Rectal smooth muscle tissue (tissue), 1 donor: ENCODE results near the gene NSMCE4A.
"Not testable (repeated sequence)": the region's sequence is repeated elsewhere in the genome, so short reads cannot be mapped to it uniquely, and the experiment has no call there.

ENCODE experiments used
- H3K27ac ChIP-seq: one replicate; pipeline ENCODE4 v1.7.0; 2013; ENCODE audit warnings: low read depth, low read length, inconsistent platforms
- H3K27me3 ChIP-seq: one replicate; pipeline ENCODE4 v1.7.0; 2013; ENCODE audit warnings: low read length; ENCODE audit not compliant: control insufficient read depth, insufficient read depth
- H3K36me3 ChIP-seq: one replicate; pipeline ENCODE4 v1.7.0; 2013; ENCODE audit warnings: low read length; ENCODE audit not compliant: control insufficient read depth, insufficient read depth
- H3K4me1 ChIP-seq: one replicate; pipeline ENCODE4 v1.7.0; 2013; ENCODE audit warnings: low read length; ENCODE audit not compliant: control insufficient read depth, insufficient read depth
- H3K4me3 ChIP-seq: one replicate; pipeline ENCODE4 v1.7.0; 2013; ENCODE audit warnings: low read length
- H3K9ac ChIP-seq: one replicate; pipeline ENCODE4 v1.7.0; 2013; ENCODE audit warnings: low read length

Gene NSMCE4A

DNA sequence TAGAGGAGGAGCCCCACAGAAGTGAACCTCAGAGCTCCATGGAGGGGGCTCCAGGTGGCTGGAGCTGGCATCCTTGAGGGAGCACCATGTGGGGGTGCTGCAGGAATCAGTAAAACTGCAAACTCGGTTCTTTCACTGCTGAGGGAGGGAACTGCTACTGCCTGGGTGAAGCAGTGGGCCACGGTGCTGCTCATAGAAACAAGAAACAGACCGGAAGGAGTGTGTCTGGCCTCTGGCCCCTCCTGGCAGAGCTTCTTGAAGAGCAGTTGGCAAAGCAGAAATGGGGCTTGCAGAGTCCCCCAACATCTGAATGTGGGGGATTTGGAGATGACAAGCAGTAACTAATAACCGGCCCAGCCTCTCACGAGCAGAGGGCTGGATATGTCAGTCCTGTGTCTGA lies 37.7 kb upstream of the NSMCE4A start:
- H3K27ac ChIP-seq, result no peak overlapping the region
- H3K4me3 ChIP-seq, result no peak overlapping the region

DNA sequence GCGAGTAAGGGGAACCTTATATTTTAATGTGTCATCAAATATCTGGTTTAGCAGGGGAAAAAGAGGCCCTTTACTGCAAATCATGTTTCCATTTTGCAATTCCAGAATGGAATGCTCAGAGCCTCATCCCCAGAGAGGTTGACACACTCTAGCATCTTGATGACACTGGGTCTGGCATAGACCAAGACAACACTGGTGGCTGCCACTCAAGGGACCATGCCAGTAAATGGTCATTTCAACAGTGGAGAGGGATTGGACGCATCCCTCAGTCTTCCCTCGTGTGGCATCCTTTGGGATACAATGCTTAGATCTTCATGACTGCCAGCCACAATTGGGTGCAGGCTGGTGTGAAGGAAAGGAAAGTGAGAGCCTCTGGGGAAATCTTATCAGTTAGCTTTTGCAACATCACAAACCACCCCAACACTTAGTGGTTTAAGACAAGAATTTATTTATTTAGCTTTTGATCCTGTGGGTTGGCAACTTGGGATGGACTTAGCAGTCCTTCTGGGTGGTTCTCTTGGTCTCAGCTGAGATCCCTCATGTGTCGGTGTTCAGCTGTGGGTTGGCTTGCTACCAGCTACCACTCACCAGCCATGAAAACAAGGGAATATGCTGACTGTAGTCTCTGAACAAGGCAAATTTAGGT lies 35.5 kb upstream of the NSMCE4A start:
- H3K4me3 ChIP-seq, result no peak overlapping the region
- no peaks in the 10 kb centered on the region for H3K4me1 ChIP-seq
- no peaks in the 10 kb centered on the region for H3K36me3 ChIP-seq
- no peak overlapping the region for H3K27ac ChIP-seq
- H3K9ac ChIP-seq, result no peak overlapping the region
- H3K27me3 ChIP-seq, result no peaks in the 10 kb centered on the region

More for the DNA sequence above, 37.7 kb upstream of the NSMCE4A start:
- Histone ChIP-seq H3K27me3 (no peaks in the 10 kb centered on the region), H3K9ac (no peak overlapping the region), H3K36me3 (no peaks in the 10 kb centered on the region), H3K4me1 (no peaks in the 10 kb centered on the region)

DNA sequence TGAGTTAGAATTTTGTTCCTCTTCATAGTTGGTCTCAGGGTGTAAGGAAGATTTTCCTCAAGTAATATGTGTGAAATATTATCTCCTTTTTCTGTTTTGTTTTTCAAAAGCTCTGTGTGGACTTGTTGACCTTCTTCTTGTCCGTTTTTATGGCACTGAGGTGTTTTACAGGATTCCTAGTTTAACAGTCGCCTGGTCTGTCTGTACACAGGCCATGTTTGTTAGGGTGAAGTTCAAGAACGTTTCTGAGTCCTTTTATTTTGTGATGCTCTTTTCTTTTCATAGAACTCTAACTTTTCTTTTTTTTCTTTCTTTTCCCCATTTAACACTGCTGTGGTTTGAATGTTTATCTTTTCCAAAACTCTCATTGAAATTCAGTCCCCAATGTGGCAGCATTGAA lies 32.4 kb upstream of the NSMCE4A start:
- Histone ChIP-seq H3K27me3 (no peaks in the 10 kb centered on the region), H3K9ac (no peak overlapping the region), H3K36me3 (no peaks in the 10 kb centered on the region), H3K4me3 (no peak overlapping the region), H3K27ac (no peak overlapping the region), H3K4me1 (no peaks in the 10 kb centered on the region)

DNA sequence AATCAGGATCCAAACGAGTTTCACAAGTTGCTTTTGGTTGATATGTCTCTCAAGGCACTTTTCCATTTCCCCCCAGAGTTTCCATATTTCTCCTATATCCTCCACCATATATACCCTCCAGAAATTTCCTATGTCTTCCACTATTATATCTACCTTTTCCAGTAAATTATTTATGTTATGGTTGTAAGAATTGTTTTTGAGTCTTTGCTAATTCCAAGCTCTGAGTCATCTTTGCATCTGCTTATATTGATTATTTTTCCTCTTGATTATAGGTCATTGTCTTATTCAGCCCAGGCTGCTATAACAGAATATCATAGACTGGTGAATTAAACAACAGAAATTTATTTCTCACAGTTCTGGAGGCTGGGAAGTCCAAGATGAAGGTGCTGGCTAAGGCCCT lies 26.7 kb upstream of the NSMCE4A start:
- peaks cover 8% of the 10 kb centered on the region for H3K4me1 ChIP-seq
- no peaks in the 10 kb centered on the region for H3K27me3 ChIP-seq
- H3K4me3 ChIP-seq, result no peak overlapping the region
- H3K9ac ChIP-seq, result no peak overlapping the region
- H3K27ac ChIP-seq, result no peak overlapping the region
- H3K36me3 ChIP-seq, result no peaks in the 10 kb centered on the region

DNA sequence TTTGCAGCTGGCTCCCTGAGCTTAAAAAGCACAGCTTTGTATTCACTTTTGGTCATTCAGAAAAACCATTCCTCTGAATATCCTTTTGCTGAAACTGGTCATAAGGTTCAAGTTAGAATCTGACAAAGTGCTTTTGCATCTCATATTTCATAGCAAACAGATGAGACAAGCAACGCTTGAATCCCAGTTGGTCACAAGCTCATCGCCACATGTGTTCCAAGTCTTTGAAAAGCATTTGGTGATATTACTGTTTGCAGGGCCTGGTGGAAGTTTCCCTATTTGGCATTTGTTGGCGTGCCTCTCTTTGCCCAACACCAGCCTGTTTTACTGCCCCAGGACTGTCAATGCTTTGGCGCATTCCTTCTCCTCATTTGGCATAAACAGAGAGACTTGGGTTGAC lies 24.3 kb upstream of the NSMCE4A start:
- H3K27ac ChIP-seq, result peak overlapping the region; percentile 30

DNA sequence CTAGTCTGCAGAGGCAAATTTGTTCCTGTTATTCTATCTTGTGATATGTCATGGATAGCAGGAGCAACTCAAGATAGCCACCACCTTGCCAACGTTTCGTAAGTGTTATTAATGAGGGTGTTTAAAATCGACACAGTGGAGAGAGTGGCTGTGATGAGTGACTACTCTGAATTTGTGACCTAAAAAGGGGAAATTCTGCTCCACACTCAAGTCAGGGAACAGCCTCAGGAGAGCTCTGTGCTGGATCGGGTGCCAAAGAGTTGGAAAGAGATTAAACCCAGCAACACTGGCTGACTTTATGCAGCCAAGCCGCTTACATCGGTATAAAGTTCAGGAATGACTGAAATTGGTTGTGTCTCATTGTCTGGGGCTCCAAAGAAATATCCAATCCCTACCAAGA lies 23.4 kb upstream of the NSMCE4A start:
- H3K27me3 ChIP-seq, result no peaks in the 10 kb centered on the region
- peaks cover 27% of the 10 kb centered on the region for H3K4me1 ChIP-seq
- peak overlapping the region; percentile 77 for H3K27ac ChIP-seq
- no peak overlapping the region for H3K4me3 ChIP-seq
- no peak overlapping the region for H3K9ac ChIP-seq
- H3K36me3 ChIP-seq, result no peaks in the 10 kb centered on the region

More for the DNA sequence above, 24.3 kb upstream of the NSMCE4A start:
- H3K27me3 ChIP-seq, result no peaks in the 10 kb centered on the region
- H3K9ac ChIP-seq, result no peak overlapping the region
- H3K4me3 ChIP-seq, result no peak overlapping the region
- H3K36me3 ChIP-seq, result no peaks in the 10 kb centered on the region
- H3K4me1 ChIP-seq, result peaks cover 20% of the 10 kb centered on the region

DNA sequence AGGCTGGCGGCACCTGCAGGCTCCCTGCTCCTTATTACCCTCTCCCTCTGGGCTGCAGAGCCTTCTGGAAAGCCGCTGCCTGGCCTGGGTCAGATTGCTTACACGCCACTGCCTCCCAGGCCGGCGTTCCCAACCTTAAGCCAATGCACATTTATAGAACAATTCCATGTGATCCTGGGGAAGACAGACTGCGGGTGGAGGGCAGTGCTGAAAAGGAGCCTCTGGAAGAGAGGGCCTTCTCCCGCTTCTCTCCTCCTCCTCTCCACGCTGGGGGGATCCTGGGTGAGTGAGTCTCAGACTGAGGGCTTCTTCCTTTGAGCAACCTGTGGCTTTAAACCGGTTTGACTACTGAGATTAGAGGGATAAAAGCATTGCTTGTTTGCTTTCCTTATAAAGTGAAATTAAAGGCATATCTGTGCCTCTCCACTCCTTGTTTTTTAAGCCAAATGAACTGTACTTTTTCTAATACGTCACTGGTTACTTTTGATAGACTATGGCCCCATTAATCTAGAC lies 19.5 kb upstream of the NSMCE4A start:
- Histone ChIP-seq H3K27ac (peak overlapping the region; percentile 89), H3K36me3 (no peaks in the 10 kb centered on the region), H3K27me3 (no peaks in the 10 kb centered on the region), H3K9ac (no peak overlapping the region), H3K4me3 (peak overlapping the region; percentile 49), H3K4me1 (peaks cover 27% of the 10 kb centered on the region)

DNA sequence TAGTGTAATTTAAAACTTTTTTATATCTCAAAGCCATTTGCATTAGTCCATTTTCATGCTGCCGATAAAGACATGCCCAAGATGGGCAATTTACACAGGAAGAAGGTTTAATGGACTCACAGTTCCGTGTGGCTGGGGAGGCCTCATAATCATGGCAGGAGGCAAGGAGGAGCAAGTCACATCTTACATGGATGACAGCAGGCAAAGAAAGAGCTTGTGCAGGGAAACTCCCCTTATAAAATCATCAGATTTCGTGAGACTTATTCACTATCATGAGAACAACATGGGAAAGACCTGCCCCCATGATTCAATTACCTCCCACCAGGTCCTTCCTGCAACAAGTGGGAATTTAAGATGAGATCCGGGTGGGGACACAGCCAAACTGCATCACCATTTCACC lies 16.7 kb upstream of the NSMCE4A start:
- not testable (repeated sequence) for H3K4me3 ChIP-seq, H3K9ac ChIP-seq, H3K36me3 ChIP-seq, H3K27me3 ChIP-seq
- H3K27ac ChIP-seq, result peak overlapping the region; percentile 9
- peaks cover 25% of the 10 kb centered on the region for H3K4me1 ChIP-seq

DNA sequence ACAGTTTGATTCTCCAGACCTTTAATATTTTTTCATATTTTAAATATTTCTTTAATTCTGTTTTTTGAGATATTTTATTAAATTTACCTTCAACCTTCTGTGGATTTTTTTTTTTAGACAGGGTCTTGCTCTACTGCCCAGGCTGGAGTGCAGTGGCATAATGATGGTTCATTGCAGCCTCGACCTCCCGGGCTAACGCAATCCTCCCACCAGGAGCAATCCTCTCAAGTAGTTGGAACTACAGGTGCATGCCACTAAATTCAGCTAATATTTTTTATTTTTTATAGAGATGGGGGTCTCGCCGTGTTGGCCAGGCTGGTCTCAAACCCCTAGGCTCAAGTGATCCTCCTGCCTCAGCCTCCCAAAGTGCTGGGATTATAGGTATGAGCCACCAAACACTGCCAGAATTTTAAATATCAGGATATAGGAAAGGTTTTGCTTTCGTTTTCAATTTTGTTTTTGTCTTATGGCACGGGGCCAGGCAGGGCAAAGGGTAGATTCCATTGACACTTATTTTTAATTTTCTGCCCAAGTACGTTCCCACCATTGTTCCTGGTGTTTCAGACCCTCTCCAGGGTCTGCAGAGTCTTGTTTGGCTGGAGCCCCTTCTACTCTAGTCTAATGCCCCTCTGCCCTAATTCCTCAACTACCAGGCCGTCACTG lies 15.1 kb upstream of the NSMCE4A start:
- Histone ChIP-seq H3K9ac (no peak overlapping the region), H3K36me3 (no peaks in the 10 kb centered on the region), H3K4me3 (peak overlapping the region; percentile 40), H3K4me1 (peaks cover 21% of the 10 kb centered on the region), H3K27ac (peak overlapping the region; percentile 56), H3K27me3 (no peaks in the 10 kb centered on the region)

DNA sequence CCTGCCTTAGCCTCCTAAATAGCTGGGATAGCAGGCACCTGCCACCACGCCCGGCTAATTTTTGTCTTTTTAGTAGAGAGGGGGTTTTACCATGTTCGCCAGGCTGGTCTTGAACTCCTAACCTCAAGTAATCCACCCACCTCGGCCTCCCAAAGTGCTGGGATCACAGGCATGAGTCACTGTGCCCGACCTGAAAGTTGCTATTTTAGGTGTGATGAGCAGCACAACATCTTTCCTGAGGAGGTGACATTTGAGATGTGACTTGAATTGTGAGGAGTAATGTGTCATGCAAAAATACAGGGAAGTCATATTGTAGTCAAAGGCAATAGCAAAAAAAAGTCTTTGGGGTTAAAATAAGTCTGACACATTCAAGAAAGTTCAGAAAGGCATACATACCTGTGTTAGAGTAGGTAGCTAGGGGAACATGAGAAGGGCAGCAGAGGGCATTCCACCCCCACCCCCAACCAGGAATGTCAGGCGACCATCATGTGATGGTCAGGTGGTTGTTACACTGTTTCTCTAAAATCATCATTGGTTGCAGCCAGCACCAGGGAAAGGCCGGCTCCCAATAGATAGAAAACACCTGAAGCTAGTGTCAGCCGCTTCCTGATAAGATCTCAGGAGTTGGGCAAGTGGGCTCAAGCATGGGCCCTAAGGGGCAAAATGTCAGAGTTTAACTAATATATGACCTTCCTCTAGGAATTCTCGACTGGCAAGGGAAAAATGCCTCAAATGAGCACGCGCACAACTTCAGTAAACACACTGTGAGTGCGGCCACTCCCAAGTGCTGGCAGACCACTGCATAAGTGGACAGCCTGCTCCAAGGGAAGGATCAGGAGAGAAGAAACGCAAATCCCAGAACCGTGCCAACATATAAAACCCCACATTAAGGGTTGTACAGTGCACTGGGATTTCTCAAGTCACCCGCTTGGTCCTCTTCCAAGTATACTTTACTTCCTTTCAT lies 13.6 kb upstream of the NSMCE4A start, which contains the start of gene TACC2:
Gene TACC2 (plus strand): TSS at position 803 of the 964 bp plus-strand sequence. CDS start 32,819 bp downstream, outside the sequence.
- H3K4me1 ChIP-seq, result peaks cover 8% of the 10 kb centered on the region
- no peaks in the 10 kb centered on the region for H3K36me3 ChIP-seq
- peak within 1 kb of the TSS; percentile 77 for H3K27ac ChIP-seq
- no peak within 1 kb of the TSS for H3K9ac ChIP-seq
- no peak within 1 kb of the TSS for H3K4me3 ChIP-seq
- H3K27me3 ChIP-seq, result no peaks in the 10 kb centered on the region

DNA sequence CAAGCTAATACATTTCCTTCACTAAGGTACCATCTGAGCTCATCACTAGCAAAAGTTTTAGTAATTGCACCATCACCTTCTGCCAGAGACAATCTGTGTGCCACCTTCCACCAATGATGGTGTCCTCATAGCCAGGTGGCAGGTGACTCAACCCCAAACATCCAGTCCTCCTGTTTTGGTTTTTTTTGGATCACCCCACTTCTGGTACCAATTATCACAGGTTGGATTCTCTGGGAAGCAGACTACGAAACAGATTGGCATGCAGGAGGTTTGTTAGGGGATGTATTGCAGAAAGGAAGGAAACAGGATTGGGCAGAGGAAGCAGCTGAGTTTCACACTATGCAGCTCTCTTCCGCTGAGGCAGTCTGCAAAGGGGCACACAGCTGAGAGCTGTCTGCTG lies 9.4 kb upstream of the NSMCE4A start:
- H3K36me3 ChIP-seq, result no peaks in the 10 kb centered on the region
- peaks cover 6% of the 10 kb centered on the region for H3K4me1 ChIP-seq
- H3K9ac ChIP-seq, result no peak overlapping the region
- no peaks in the 10 kb centered on the region for H3K27me3 ChIP-seq
- H3K4me3 ChIP-seq, result no peak overlapping the region
- H3K27ac ChIP-seq, result no peak overlapping the region

DNA sequence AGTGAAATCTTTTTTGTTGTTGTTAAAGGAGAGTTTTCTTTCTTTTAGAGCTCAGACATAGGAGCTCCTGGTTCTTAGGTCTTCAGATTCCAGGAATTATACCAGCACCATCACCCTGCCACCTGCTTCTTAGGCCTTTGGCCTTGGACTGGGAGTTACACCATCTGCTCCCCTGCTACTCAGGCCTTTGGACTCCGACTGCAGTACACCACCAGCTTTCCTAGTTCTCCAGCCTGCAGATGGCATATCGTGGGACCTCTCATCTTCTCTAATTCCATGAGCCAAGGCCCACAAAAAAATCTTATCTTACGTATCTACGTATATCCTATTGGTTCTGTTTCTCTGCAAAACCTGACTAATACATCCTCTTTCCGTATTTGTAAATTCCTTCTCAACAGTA lies 8.8 kb upstream of the NSMCE4A start:
- Histone ChIP-seq H3K27ac (no peak overlapping the region), H3K27me3 (no peaks in the 10 kb centered on the region), H3K9ac (no peak overlapping the region), H3K4me3 (no peak overlapping the region), H3K36me3 (no peaks in the 10 kb centered on the region), H3K4me1 (peaks cover 4% of the 10 kb centered on the region)
